ENCODE results near the gene ST3GAL6.

The ST3GAL6 gene

GRCh38 chr3:98769448-98769847, 6.3 kb downstream of the ST3GAL6 start:
- no peak for TF ChIP-seq CTCF (IDR thresholded peaks at IDR 0.05; ENCODE audit: poor library complexity, severe bottlenecking)
- no peaks in the 10 kb centered on the region for H3K36me3 ChIP-seq (ENCODE audit: low read depth)
- DNase-seq (ENCODE audit: low spot score) (no peak), ATAC-seq (ENCODE audit: low read depth) (no peak)
- no peaks in the 10 kb centered on the region for H3K4me1 ChIP-seq (ENCODE audit: insufficient read depth, poor library complexity, severe bottlenecking)
- no peaks in the 10 kb centered on the region for H3K27me3 ChIP-seq (ENCODE audit: insufficient read depth, poor library complexity, severe bottlenecking)
- no peak overlapping the region for H3K4me3 ChIP-seq (ENCODE audit: severe bottlenecking)
- no peaks in the 10 kb centered on the region for H3K9me3 ChIP-seq (ENCODE audit: severe bottlenecking)
- no peak overlapping the region for H3K27ac ChIP-seq (ENCODE audit: poor library complexity, severe bottlenecking)

GRCh38 chr3:98770261-98771039, 7.3 kb downstream of the ST3GAL6 start:
- H3K9me3 ChIP-seq (ENCODE audit: severe bottlenecking) = no peaks in the 10 kb centered on the region
- no peak for DNase-seq (ENCODE audit: low spot score)
- H3K36me3 ChIP-seq (ENCODE audit: low read depth) = no peaks in the 10 kb centered on the region
- H3K27me3 ChIP-seq (ENCODE audit: insufficient read depth, poor library complexity, severe bottlenecking) = no peaks in the 10 kb centered on the region
- no peak for ATAC-seq (ENCODE audit: low read depth)
- H3K27ac ChIP-seq (ENCODE audit: poor library complexity, severe bottlenecking) = no peak overlapping the region
- TF ChIP-seq CTCF (IDR thresholded peaks at IDR 0.05; ENCODE audit: poor library complexity, severe bottlenecking) = no peak
- H3K4me3 ChIP-seq (ENCODE audit: severe bottlenecking) = no peak overlapping the region
- no peaks in the 10 kb centered on the region for H3K4me1 ChIP-seq (ENCODE audit: insufficient read depth, poor library complexity, severe bottlenecking)

- H3K4me3 ChIP-seq (ENCODE audit: severe bottlenecking) = no peak overlapping the region
- TF ChIP-seq CTCF (IDR thresholded peaks at IDR 0.05; ENCODE audit: poor library complexity, severe bottlenecking) = no peak
- DNase-seq (ENCODE audit: low spot score) = no peak
- H3K27ac ChIP-seq (ENCODE audit: poor library complexity, severe bottlenecking) = no peak overlapping the region
- no peak for ATAC-seq (ENCODE audit: low read depth)
- no peaks in the 10 kb centered on the region for H3K9me3 ChIP-seq (ENCODE audit: severe bottlenecking)
- H3K27me3 ChIP-seq (ENCODE audit: insufficient read depth, poor library complexity, severe bottlenecking) = no peaks in the 10 kb centered on the region
- H3K36me3 ChIP-seq (ENCODE audit: low read depth) = no peaks in the 10 kb centered on the region
- H3K4me1 ChIP-seq (ENCODE audit: insufficient read depth, poor library complexity, severe bottlenecking) = no peaks in the 10 kb centered on the region
These were observed 8.9 kb downstream of the ST3GAL6 start for GRCh38 chr3:98772022-98772421.

GRCh38 chr3:98775459-98776139, 12.5 kb downstream of the ST3GAL6 start:
- Histone ChIP-seq H3K4me1 (ENCODE audit: insufficient read depth, poor library complexity, severe bottlenecking) (peaks cover 20% of the 10 kb centered on the region), H3K27ac (ENCODE audit: poor library complexity, severe bottlenecking) (no peak overlapping the region)

More at GRCh38 chr3:98775459-98776139, 12.5 kb downstream of the ST3GAL6 start:
- Histone ChIP-seq H3K36me3 (ENCODE audit: low read depth) (no peaks in the 10 kb centered on the region), H3K9me3 (ENCODE audit: severe bottlenecking) (no peaks in the 10 kb centered on the region), H3K4me3 (ENCODE audit: severe bottlenecking) (no peak overlapping the region), H3K27me3 (ENCODE audit: insufficient read depth, poor library complexity, severe bottlenecking) (no peaks in the 10 kb centered on the region)
- no peak for DNase-seq (ENCODE audit: low spot score)
- no peak for ATAC-seq (ENCODE audit: low read depth)
- no peak for TF ChIP-seq CTCF (IDR thresholded peaks at IDR 0.05; ENCODE audit: poor library complexity, severe bottlenecking)

Data from RWPE2 (cell line).